Measurements from ENCODE around the gene LSM2.

- TF ChIP-seq POLR2A (IDR thresholded peaks at IDR 0.05) (no peak), CTCF (IDR thresholded peaks at IDR 0.05) (no peak)
These were observed 22.5 kb downstream of the LSM2 start for GRCh38 chr6:31784098-31784925.

All from upper lobe of left lung (tissue), 4 donors.